Spinal cord (tissue), 10 donors: ENCODE results near the gene KLF16. TPM values are rescaled to one million over a fixed set of nuclear protein-coding genes. Genes with fewer than 3 reads are reported as not detected.

Experiments
- DNase-seq, 6 donors: peaks; one replicate each; pipeline versions ENCODE4 v3.0.0 to v3.0.0-alpha.2; 2013 to 2015; ENCODE audit warnings: low spot score in 6 of 6, low read depth in 4 of 6
- H3K27ac ChIP-seq: one replicate; pipeline ENCODE4 v1.5.1; 2013; ENCODE audit warnings: low read depth, low read length, control low read depth
- H3K27me3 ChIP-seq: one replicate; pipeline ENCODE4 v1.6.1; 2013; ENCODE audit warnings: low read length; ENCODE audit not compliant: control insufficient read depth, insufficient read depth
- H3K36me3 ChIP-seq: one replicate; pipeline ENCODE4 v1.6.1; 2013; ENCODE audit warnings: low read length; ENCODE audit not compliant: control insufficient read depth, insufficient read depth
- H3K4me1 ChIP-seq: one replicate; pipeline ENCODE4 v1.6.1; 2013; ENCODE audit warnings: low read length; ENCODE audit not compliant: control insufficient read depth, insufficient read depth
- H3K4me3 ChIP-seq: one replicate; pipeline ENCODE4 v1.5.1; 2013; ENCODE audit warnings: low read depth, low read length, control low read depth
- H3K9me3 ChIP-seq: one replicate; pipeline ENCODE4 v1.6.1; 2013; ENCODE audit warnings: low read length; ENCODE audit not compliant: control insufficient read depth, insufficient read depth
- WGBS: methylation state at CpG from one replicate; pipeline ENCODE4 v1.1.5; 2013; ENCODE audit warnings: missing lambda C conversion rate; ENCODE audit not compliant: insufficient coverage; 5-methylcytosine and 5-hydroxymethylcytosine counted together
- polyA plus RNA-seq, 2 donors: library from polyadenylated mRNA; unstranded; fragments of 120-200 nt; gene quantifications; one replicate each; pipeline ENCODE4 v1.2.1, GENCODE V29; 2013; ENCODE audit not compliant: insufficient read length in 2 of 2
- total RNA-seq, 2 donors: library from RNA; depleted of rRNA in 1 of 2; stranded (reverse); fragments of 120-200 nt in 1 of 2; fragments of >200 nt in 1 of 2; gene quantifications; one replicate each; pipeline versions ENCODE4 v1.2.3 to v1.2.4, GENCODE V29; 2013 to 2014
- donor health status: healthy.

Gene KLF16
- total and polyA plus RNA-seq, 4 donors: 1.8 to 13.4 (median 7.3) TPM

DNA sequence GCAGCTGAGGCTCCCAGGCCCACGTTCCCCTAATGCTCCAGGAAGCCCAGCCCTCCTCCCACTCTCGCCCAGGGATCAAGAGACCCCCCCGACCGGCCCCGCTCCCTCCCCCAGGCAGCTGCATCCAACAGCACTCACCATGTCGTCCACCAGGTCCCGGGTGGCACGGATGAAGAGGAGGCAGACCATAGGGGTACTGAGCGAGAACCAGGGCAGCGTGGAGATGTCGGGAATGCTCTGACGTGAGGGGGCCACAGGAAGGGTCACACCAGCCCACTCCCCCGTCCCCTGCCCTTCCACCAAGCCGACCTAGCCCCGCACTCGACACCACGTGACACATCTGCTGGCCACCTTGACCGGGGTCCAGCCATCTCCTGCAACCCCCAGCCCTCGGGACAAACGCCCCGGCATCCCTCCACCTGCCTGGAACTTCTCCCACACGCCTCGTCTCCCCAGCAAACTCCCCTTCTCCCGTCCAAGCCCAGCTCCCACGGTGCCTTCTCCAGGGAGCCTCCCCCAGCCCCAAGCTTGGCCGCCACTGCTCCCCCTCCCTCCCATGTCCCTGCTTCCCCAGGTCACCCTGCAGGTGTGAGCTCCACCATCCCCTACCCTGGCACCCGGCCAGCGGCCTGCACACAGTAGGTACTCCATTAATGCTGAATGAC is 56.2 kb downstream of the KLF16 start:
- DNase-seq: no peak
- H3K9me3 ChIP-seq: no peaks in the 10 kb centered on the region
- no peak overlapping the region for H3K4me3 ChIP-seq
- peaks cover 8% of the 10 kb centered on the region for H3K4me1 ChIP-seq
- H3K27me3 ChIP-seq: no peaks in the 10 kb centered on the region
- no peak overlapping the region for H3K27ac ChIP-seq
- WGBS: 61% methylated on average over 24 of the region's 28 CpGs
- no peaks in the 10 kb centered on the region for H3K36me3 ChIP-seq

DNA sequence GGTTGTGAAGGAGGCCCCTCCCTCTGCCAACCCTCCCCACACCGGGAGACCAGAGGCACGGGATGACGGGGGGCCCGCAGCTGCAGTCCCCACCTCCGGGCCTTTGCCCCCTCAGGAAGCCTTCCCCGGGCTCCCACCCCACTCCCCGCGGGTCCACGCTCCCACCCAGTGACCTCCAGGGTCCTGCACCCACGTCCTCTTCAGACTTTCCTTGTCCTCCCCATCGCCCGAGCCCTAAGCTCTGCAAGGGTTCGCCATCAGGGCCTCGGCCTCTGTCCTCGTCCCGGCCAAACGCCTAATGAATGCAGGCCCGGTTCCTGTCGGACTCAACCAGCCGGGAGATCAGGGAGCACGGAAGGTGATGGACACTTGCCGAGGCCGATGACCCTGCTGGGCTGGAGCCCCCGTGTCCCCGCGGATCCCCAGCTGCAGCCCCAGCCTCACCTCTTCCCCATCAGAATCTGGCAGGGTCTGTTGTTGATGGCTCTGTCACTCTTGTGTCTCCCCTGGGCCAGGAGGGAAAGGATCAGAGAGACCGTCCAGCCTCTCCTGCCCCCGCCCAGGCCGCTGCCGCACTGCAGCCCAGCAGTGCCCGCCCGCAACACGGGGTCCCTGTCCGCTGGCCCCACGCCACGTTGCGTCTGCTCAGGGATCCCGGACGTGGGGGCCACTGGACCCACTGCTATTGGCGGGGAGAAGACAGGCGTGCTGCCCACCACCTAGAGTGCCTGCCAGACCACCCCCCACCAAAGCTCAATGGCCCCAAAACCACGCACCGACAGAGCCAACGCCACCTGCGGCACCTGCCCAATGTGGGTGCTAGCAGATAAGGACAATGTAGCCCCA is 57.0 kb downstream of the KLF16 start:
- 71% methylated on average over 42 of the region's 45 CpGs for WGBS
- no peaks in the 10 kb centered on the region for H3K27me3 ChIP-seq
- H3K4me1 ChIP-seq: peaks cover 1% of the 10 kb centered on the region
- no peak overlapping the region for H3K4me3 ChIP-seq
- H3K9me3 ChIP-seq: no peaks in the 10 kb centered on the region
- H3K27ac ChIP-seq: no peak overlapping the region
- DNase-seq: no peak
- H3K36me3 ChIP-seq: no peaks in the 10 kb centered on the region

DNA sequence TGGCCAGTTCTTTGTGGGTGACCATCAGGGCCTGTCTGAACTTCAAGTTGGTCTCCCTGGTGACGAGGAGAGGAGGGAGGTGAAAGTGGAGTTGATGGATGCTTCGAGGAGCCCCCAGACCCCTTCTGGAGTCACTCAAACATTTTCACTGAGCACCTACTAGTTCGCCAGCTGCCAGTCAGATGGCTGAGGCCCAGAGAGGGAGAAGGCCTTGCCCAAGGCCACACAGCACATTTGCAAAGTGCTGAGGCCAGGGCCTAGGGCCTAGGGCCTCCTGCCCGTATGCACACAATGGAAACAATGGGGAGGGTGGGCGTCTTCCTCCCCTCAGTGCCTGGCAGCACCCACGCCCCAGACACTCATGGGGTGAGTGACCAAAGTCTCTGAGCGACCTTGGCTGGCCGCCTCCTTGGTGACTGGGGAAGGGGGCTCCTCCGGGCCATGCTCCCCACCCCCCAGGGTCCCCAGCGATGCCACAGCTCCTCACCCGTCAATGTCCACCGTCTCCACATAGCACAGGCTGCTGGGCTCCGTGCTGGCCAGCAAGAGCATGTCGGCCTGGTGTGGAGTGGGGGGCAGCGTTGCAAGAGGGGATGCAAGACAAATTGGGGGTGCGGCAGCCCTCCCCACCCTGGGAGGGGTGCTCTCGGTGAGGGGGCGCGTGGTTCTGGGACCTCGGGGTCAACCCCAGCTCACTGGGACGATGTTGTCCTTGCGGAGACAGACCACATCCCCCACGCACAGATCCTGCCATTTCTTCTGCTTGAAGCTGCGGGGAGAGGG is 57.8 kb downstream of the KLF16 start:
- 78% methylated on average over 7 of the region's 24 CpGs for WGBS
- DNase-seq: no peak

DNA sequence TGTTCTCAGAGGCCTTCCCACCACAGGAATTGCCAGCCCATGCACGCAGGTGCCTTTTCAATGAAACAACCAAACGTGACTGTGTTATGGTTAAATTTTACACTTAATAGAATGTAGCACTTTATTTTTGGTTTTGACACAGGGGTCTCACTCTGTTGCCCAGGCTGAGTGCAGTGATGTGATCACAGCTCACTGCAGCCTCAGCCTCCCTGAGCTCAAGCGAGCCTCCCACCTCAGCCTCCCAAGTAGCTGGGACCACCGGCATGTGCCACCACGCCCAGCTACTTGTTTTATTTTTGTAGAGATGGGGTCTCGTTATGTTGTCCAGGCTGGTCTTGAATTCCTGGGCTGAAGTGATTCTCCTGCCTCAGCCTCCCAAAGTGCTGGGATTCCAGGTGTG is 58.5 kb downstream of the KLF16 start:
- no peak overlapping the region for H3K27ac ChIP-seq
- no CpG with 5 or more reads among the region's 6 CpGs for WGBS
- no peaks in the 10 kb centered on the region for H3K9me3 ChIP-seq
- no peaks in the 10 kb centered on the region for H3K36me3 ChIP-seq
- no peak for DNase-seq
- H3K4me3 ChIP-seq: no peak overlapping the region
- no peaks in the 10 kb centered on the region for H3K4me1 ChIP-seq
- H3K27me3 ChIP-seq: no peaks in the 10 kb centered on the region

More for the DNA sequence above, 57.8 kb downstream of the KLF16 start:
- H3K27me3 ChIP-seq: no peaks in the 10 kb centered on the region
- no peaks in the 10 kb centered on the region for H3K36me3 ChIP-seq
- no peak overlapping the region for H3K4me3 ChIP-seq
- no peak overlapping the region for H3K27ac ChIP-seq
- H3K4me1 ChIP-seq: no peaks in the 10 kb centered on the region
- no peaks in the 10 kb centered on the region for H3K9me3 ChIP-seq

Other genes starting within 250 kb of the KLF16 start
- 10 to 100 TPM; 18.8 to 65.8 TPM for gene TCF3, start 211.0 kb downstream of the KLF16 start, total RNA-seq
- 10 to 100 TPM; 89.2 to 94.7 TPM for gene TCF3, start 211.0 kb downstream of the KLF16 start, polyA plus RNA-seq
- gene ONECUT3, start 110.1 kb downstream of the KLF16 start, total RNA-seq: under 1 TPM in 1 of 2 donors, not detected in 1; 0.06 TPM
- under 1 TPM; 0.62 to 0.66 TPM for gene ONECUT3, start 110.1 kb downstream of the KLF16 start, polyA plus RNA-seq
- gene ATP8B3, start 51.3 kb downstream of the KLF16 start, total RNA-seq: 1 to 10 TPM; 1.1 to 2.1 TPM
- 1 to 10 TPM; 1.0 to 1.7 TPM for gene ATP8B3, start 51.3 kb downstream of the KLF16 start, polyA plus RNA-seq
- 10 to 100 TPM in 1 of 2 donors, 1 to 10 TPM in 1; 5.7 to 10.9 TPM for gene REXO1, start 15.1 kb downstream of the KLF16 start, total RNA-seq
- gene REXO1, start 15.1 kb downstream of the KLF16 start, polyA plus RNA-seq: 10 to 100 TPM; 27.2 to 41.8 TPM
- gene ABHD17A, start 21.9 kb upstream of the KLF16 start, total RNA-seq: 100 to 1,000 TPM in 1 of 2 donors, 10 to 100 TPM in 1; 53.5 to 103 TPM
- gene ABHD17A, start 21.9 kb upstream of the KLF16 start, polyA plus RNA-seq: 100 to 1,000 TPM; 141 TPM
- gene ADAT3, start 41.8 kb upstream of the KLF16 start, total RNA-seq: 1 to 10 TPM; 1.5 to 3.0 TPM
- gene ADAT3, start 41.8 kb upstream of the KLF16 start, polyA plus RNA-seq: 1 to 10 TPM; 5.8 to 7.9 TPM
- gene SCAMP4, start 41.8 kb upstream of the KLF16 start, total RNA-seq: 10 to 100 TPM; 25.2 to 38.1 TPM
- 100 to 1,000 TPM in 1 of 2 donors, 10 to 100 TPM in 1; 95.1 to 112 TPM for gene SCAMP4, start 41.8 kb upstream of the KLF16 start, polyA plus RNA-seq
- gene CSNK1G2, start 77.6 kb upstream of the KLF16 start, total RNA-seq: 10 to 100 TPM; 27.8 to 53.4 TPM
- gene CSNK1G2, start 77.6 kb upstream of the KLF16 start, polyA plus RNA-seq: 10 to 100 TPM; 54.4 to 65.6 TPM
- gene BTBD2, start 152.1 kb upstream of the KLF16 start, total RNA-seq: 10 to 100 TPM; 45.6 to 49.9 TPM
- gene BTBD2, start 152.1 kb upstream of the KLF16 start, polyA plus RNA-seq: 100 to 1,000 TPM; 172 to 183 TPM
- gene MKNK2, start 187.7 kb upstream of the KLF16 start, total RNA-seq: 10 to 100 TPM; 22.2 to 61.2 TPM
- gene MKNK2, start 187.7 kb upstream of the KLF16 start, polyA plus RNA-seq: 10 to 100 TPM; 54.4 to 66.0 TPM
- 10 to 100 TPM; 13.3 to 15.1 TPM for gene MOB3A, start 232.7 kb upstream of the KLF16 start, total RNA-seq
- 10 to 100 TPM; 30.8 to 39.4 TPM for gene MOB3A, start 232.7 kb upstream of the KLF16 start, polyA plus RNA-seq
- 10 to 100 TPM in 1 of 2 donors, 1 to 10 TPM in 1; 7.2 to 14.9 TPM for gene IZUMO4, start 233.3 kb upstream of the KLF16 start, total RNA-seq
- gene IZUMO4, start 233.3 kb upstream of the KLF16 start, polyA plus RNA-seq: 10 to 100 TPM; 17.3 to 20.3 TPM